Breast epithelium (tissue), 4 donors: ENCODE results near the gene GSTM3. TPM values are rescaled to one million over a fixed set of nuclear protein-coding genes. Genes with fewer than 3 reads are reported as not detected.
A peak's percentile ranks its signal among the peaks of the same experiment; 100 is the strongest.
"Not testable (repeated sequence)": the region's sequence is repeated elsewhere in the genome, so short reads cannot be mapped to it uniquely, and the experiment has no call there.

Experiments used
- DNase-seq, 2 donors: peaks; one replicate each; pipeline ENCODE4 v3.0.0-alpha.2; 2019; ENCODE audit warnings: low spot score in 2 of 2
- H3K27ac ChIP-seq, 2 donors: fragments of 200-600 bp; sonication (generic) in 1 of 2; one replicate each; pipeline ENCODE4 v1.5.1; 2016 to 2019; ENCODE audit warnings: mild to moderate bottlenecking in 1 of 2
- H3K27me3 ChIP-seq, 2 donors: fragments of 200-600 bp; sonication (generic) in 1 of 2; one replicate each; pipeline versions ENCODE4 v1.5.1 to v1.6.0; 2017 to 2019; ENCODE audit warnings: control low read depth in 1 of 2, mild to moderate bottlenecking in 1 of 2
- H3K36me3 ChIP-seq: fragments of 200-600 bp; one replicate; pipeline ENCODE4 v1.5.1; 2019
- H3K4me1 ChIP-seq, 2 donors: fragments of 200-600 bp; sonication (generic); one replicate each; pipeline ENCODE4 v1.5.1; 2016 to 2019; ENCODE audit warnings: control low read depth in 1 of 2
- H3K4me3 ChIP-seq, 3 donors: fragments of 200-600 bp; sonication (generic); 1 replicate in 2 of 3; 2 replicates in 1 of 3; pipeline ENCODE4 v1.5.1; 2016 to 2019; ENCODE audit warnings: mild to moderate bottlenecking in 3 of 3, moderate library complexity in 2 of 3
- H3K9me3 ChIP-seq, 2 donors: fragments of 200-600 bp; sonication (generic) in 1 of 2; one replicate each; pipeline ENCODE4 v1.5.1; 2016 to 2019; ENCODE audit warnings: control low read depth in 1 of 2
- POLR2A ChIP-seq: fragments of 450-650 bp; IDR thresholded peaks from one replicate; pipeline ENCODE4 v1.6.1; 2016; ENCODE audit warnings: antibody characterized with exemption, mild to moderate bottlenecking, moderate library complexity
- POLR2AphosphoS5 ChIP-seq, 3 donors: sonication (generic); formaldehyde crosslinking; IDR thresholded peaks; one replicate each; pipeline ENCODE4 v1.6.1; 2017; ENCODE audit warnings: antibody characterized with exemption in 3 of 3
- intact Hi-C: fragments of 100-400 bp; cut with DNase I; formaldehyde crosslinking; loops from one replicate; pipeline ENCODE4 v1.15.1; 2023; ENCODE audit warnings: low total_unique reads
- total RNA-seq, 3 donors: library from RNA; depleted of rRNA; stranded (reverse); fragments of >200 nt; gene quantifications; one replicate each; pipeline ENCODE4 v1.1.0, GENCODE V29; 2016
- TF ChIP-seq, protein P1 (sequence below), 3 donors: fragments of 450-650 bp; IDR thresholded peaks; one replicate each; pipeline ENCODE4 v1.5.1; 2016 to 2017; ENCODE audit warnings: antibody characterized with exemption in 3 of 3, mild to moderate bottlenecking in 3 of 3, moderate library complexity in 3 of 3

Gene GSTM3
- total RNA-seq, 3 donors from 2014 or later, result 40.0 to 226 (median 105) TPM

DNA sequence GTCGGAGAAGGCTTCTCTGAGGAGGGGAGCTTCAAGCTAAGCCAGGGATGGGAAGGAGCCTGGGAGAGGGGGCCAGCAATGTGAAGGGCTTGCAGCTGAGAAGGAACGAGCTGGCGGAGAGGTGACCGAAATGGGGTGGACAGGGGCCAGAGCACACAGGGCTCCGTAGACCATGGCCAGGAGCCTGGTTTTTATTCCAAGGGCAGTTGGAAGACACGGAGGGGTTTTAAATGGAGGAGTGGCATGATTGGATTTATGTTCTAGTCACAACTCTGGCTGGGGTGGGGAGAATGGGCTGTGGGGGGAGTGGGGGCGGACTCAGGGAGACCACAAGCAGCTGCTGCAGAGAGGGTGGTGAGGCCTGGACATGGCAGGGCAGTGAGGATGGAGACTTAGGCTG is 28.0 kb upstream of the GSTM3 start:
- DNase-seq, result peak in 1 of 2 donors; percentile 9
- H3K36me3 ChIP-seq, result no peaks in the 10 kb centered on the region

DNA sequence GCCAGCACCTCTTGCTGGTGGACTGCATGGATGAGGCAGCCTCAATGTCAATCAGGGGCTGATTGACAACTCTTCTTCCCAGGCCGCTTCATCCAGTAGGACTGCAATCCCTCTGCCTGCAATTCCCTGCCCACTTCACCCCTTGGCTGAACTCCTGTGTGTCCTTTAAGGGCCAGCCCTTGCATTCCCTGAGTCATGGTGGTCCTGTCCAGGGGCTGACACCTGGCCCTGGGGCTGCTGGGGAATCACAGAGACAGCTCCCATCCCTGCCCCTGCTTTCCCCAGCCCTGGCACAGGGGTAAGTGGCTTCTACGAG is 27.5 kb upstream of the GSTM3 start:
- DNase-seq, result peak in 1 of 2 donors; percentile 31
- Histone ChIP-seq H3K4me3 (no peak overlapping the region), H3K36me3 (no peaks in the 10 kb centered on the region), H3K9me3 (no peaks in the 10 kb centered on the region), H3K27me3 (no peaks in the 10 kb centered on the region), H3K27ac (no peak overlapping the region), H3K4me1 (no peaks in the 10 kb centered on the region)
- TF ChIP-seq, protein P1, sequence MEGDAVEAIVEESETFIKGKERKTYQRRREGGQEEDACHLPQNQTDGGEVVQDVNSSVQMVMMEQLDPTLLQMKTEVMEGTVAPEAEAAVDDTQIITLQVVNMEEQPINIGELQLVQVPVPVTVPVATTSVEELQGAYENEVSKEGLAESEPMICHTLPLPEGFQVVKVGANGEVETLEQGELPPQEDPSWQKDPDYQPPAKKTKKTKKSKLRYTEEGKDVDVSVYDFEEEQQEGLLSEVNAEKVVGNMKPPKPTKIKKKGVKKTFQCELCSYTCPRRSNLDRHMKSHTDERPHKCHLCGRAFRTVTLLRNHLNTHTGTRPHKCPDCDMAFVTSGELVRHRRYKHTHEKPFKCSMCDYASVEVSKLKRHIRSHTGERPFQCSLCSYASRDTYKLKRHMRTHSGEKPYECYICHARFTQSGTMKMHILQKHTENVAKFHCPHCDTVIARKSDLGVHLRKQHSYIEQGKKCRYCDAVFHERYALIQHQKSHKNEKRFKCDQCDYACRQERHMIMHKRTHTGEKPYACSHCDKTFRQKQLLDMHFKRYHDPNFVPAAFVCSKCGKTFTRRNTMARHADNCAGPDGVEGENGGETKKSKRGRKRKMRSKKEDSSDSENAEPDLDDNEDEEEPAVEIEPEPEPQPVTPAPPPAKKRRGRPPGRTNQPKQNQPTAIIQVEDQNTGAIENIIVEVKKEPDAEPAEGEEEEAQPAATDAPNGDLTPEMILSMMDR (IDR thresholded peaks at IDR 0.05), result no peak
- TF ChIP-seq POLR2A (no peak), POLR2AphosphoS5 (IDR thresholded peaks at IDR 0.05) (no peak)
- intact Hi-C loops, result loop anchor here (10.0 kb wide), 1 partner anchor 223 kb away; the partner anchor contains the start of gene GNAI3

More for the DNA sequence above, 28.0 kb upstream of the GSTM3 start:
- Histone ChIP-seq H3K4me3 (no peak overlapping the region), H3K4me1 (no peaks in the 10 kb centered on the region), H3K27me3 (no peaks in the 10 kb centered on the region), H3K27ac (no peak overlapping the region), H3K9me3 (no peaks in the 10 kb centered on the region)
- TF ChIP-seq POLR2A (no peak), POLR2AphosphoS5 (IDR thresholded peaks at IDR 0.05) (no peak)
- TF ChIP-seq, protein P1 (IDR thresholded peaks at IDR 0.05), result no peak
- intact Hi-C loops, result loop anchor here (10.0 kb wide), 1 partner anchor 224 kb away; the partner anchor contains the start of gene GNAI3

DNA sequence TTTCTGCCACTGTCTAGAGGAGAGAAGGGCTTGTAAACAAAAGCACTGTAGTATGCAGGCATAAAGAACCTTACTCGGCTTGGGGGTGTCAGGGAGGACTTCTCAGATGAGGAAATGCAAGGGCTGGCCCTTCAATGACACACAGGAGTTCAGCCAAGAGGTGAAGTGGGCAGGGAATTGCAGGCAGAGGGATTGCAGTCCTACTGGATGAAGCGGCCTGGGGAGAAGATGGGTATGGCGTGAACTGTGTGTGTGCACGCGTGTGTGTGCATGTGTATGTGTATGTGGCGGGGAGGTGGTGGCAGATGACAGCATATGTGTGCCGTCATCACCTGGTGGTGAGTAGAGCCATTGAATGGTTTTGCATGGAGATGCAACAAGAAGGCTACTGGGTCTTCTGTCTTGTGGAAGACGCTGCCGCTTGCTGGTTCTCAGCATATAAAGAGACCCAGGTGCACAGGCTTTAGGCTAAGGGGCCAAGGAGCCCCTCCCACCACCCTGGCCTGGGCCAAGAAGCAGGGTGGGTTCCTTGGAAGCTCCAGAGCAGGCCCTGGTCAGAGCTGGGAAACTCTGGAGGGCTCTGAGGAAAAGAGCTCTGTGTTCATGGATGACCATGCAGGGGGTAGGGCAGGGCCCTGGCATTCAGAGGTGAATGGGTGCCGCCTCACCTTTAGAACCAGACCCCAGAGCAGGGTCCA is 26.9 kb upstream of the GSTM3 start:
- no peaks in the 10 kb centered on the region for H3K4me1 ChIP-seq
- no peak overlapping the region for H3K4me3 ChIP-seq
- peak in 1 of 2 donors; percentile 33 for DNase-seq
- no peak overlapping the region for H3K27ac ChIP-seq
- no peaks in the 10 kb centered on the region for H3K27me3 ChIP-seq
- intact Hi-C loops, result loop anchor here (10.0 kb wide), 1 partner anchor 223 kb away; the partner anchor contains the start of gene GNAI3
- no peaks in the 10 kb centered on the region for H3K9me3 ChIP-seq
- TF ChIP-seq, protein P1 (IDR thresholded peaks at IDR 0.05), result no peak
- TF ChIP-seq POLR2AphosphoS5 (IDR thresholded peaks at IDR 0.05), result no peak
- TF ChIP-seq POLR2A, result no peak
- H3K36me3 ChIP-seq, result no peaks in the 10 kb centered on the region

DNA sequence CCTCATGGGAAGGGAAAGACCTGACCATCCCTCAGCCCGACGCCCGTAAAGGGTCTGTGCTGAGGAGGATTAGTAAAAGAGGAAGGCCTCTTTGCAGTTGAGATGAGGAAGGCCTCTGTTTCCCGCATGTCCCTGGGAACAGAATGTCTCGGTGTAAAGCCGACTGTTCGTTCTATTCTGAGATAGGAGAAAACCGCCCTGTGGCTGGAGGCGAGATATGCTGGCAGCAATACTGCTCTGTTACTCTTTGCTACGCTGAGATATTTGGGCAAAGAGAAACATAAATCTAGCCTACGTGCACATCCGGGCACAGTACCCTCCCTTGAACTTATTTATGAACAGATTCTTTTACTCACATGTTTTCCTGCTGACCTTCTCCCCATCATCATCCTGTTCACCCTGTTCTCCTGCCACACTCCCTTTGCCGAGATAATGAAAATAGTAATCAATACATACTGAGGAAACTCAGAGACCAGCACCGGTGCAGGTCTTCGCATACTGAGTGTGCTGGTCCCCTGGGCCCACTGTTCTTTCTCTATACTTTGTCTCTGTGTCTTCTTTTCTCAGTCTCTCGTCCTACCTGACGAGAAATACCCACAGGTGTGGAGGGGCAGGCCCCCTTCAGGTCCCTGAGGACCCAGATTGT is 26.3 kb upstream of the GSTM3 start:
- not testable (repeated sequence) for H3K4me1 ChIP-seq, H3K4me3 ChIP-seq, H3K27me3 ChIP-seq, H3K27ac ChIP-seq, H3K36me3 ChIP-seq, H3K9me3 ChIP-seq
- peak in 1 of 2 donors; percentile 38 for DNase-seq
- intact Hi-C loops, result loop anchor here (10.0 kb wide), 1 partner anchor 222 kb away; the partner anchor contains the start of gene GNAI3

DNA sequence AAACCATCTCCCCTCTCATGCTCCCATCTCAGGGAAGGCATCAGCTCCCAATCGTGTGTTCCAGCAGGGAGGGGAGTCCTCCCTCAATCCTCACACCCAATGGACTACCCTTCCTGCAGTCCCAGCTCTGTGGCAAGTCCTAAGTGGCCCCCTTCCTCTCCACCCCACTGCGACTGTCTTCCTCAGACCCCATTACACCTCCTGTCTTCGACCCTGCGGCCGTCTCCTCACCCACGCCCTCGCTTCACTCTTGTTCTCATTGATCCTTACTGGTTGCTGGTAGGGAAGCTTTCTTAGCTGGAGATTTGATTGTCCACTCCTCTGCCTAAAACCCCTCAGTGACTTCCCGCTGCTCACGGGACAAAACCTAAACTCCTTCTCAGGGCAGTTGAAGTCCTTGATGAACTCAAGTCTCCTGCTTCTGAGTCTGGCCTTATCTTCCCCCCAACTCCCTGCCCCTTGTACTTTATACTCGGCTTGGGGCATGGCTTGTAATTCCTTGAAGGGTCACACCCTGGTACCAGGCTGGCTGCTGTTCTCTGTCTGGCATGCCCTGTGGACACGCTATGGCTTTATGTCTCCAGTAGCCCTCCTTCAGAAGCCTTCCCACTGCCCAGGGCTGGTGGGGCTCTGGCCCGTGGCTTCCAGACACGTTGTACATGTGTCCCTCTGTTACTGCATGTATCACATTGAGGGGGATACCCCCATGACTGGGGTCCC is 25.2 kb upstream of the GSTM3 start:
- H3K36me3 ChIP-seq, result no peaks in the 10 kb centered on the region
- no peaks in the 10 kb centered on the region for H3K4me1 ChIP-seq
- H3K9me3 ChIP-seq, result no peaks in the 10 kb centered on the region
- intact Hi-C loops, result loop anchor here (10.0 kb wide), 1 partner anchor 221 kb away; the partner anchor contains the start of gene GNAI3
- no peaks in the 10 kb centered on the region for H3K27me3 ChIP-seq
- no peak for TF ChIP-seq POLR2AphosphoS5 (IDR thresholded peaks at IDR 0.05)
- TF ChIP-seq, protein P1 (IDR thresholded peaks at IDR 0.05), result no peak
- TF ChIP-seq POLR2A, result no peak
- no peak overlapping the region for H3K27ac ChIP-seq
- no peak overlapping the region for H3K4me3 ChIP-seq
- peak in 1 of 2 donors; percentile 19 for DNase-seq
